ENCODE data around the gene SRPX.

The SRPX gene

GRCh38 chrX:38108364-38108763 is 112.3 kb downstream of the SRPX start:
- H3K4me3 ChIP-seq (ENCODE audit: low read depth, low read length), result no peak overlapping the region
- TF ChIP-seq CTCF (IDR thresholded peaks at IDR 0.05; ENCODE audit: control insufficient read depth, extremely low read depth, insufficient read depth), result no peak
- DNase-seq (ENCODE audit: low read depth), result no peak

- H3K4me3 ChIP-seq (ENCODE audit: low read depth, low read length), result no peak overlapping the region
- no peak for TF ChIP-seq CTCF (IDR thresholded peaks at IDR 0.05; ENCODE audit: control insufficient read depth, extremely low read depth, insufficient read depth)
- no peak for DNase-seq (ENCODE audit: low read depth)
Measured at GRCh38 chrX:38106991-38107655, 113.5 kb downstream of the SRPX start.

- DNase-seq (ENCODE audit: low read depth), result no peak
- no peak overlapping the region for H3K4me3 ChIP-seq (ENCODE audit: low read depth, low read length)
- no peak for TF ChIP-seq CTCF (IDR thresholded peaks at IDR 0.05; ENCODE audit: control insufficient read depth, extremely low read depth, insufficient read depth)
Measured at GRCh38 chrX:38105216-38105725, 115.4 kb downstream of the SRPX start.

GRCh38 chrX:38103857-38104812 is 116.5 kb downstream of the SRPX start:
- no peak overlapping the region for H3K4me3 ChIP-seq (ENCODE audit: low read depth, low read length)
- no peak for TF ChIP-seq CTCF (IDR thresholded peaks at IDR 0.05; ENCODE audit: control insufficient read depth, extremely low read depth, insufficient read depth)
- DNase-seq (ENCODE audit: low read depth), result no peak

GRCh38 chrX:38102875-38103274 is 117.8 kb downstream of the SRPX start:
- no peak overlapping the region for H3K4me3 ChIP-seq (ENCODE audit: low read depth, low read length)
- no peak for DNase-seq (ENCODE audit: low read depth)
- no peak for TF ChIP-seq CTCF (IDR thresholded peaks at IDR 0.05; ENCODE audit: control insufficient read depth, extremely low read depth, insufficient read depth)

- TF ChIP-seq CTCF (IDR thresholded peaks at IDR 0.05; ENCODE audit: control insufficient read depth, extremely low read depth, insufficient read depth), result no peak
- DNase-seq (ENCODE audit: low read depth), result no peak
- no peak overlapping the region for H3K4me3 ChIP-seq (ENCODE audit: low read depth, low read length)
Measured at GRCh38 chrX:38102240-38102639, 118.4 kb downstream of the SRPX start.
